Prostate gland (tissue), 2 donors: ENCODE data around the gene UBE2J1.

Experiments used
- POLR2A ChIP-seq: fragments of 450-650 bp; IDR thresholded peaks from one replicate; pipeline ENCODE4 v1.6.1; 2016; ENCODE audit warnings: antibody characterized with exemption, mild to moderate bottlenecking
- POLR2AphosphoS5 ChIP-seq: sonication (generic); formaldehyde crosslinking; IDR thresholded peaks from one replicate; pipeline ENCODE4 v1.6.1; 2017; ENCODE audit warnings: antibody characterized with exemption
- TF ChIP-seq, protein P1 (sequence below), 4 experiments: fragments of 200-600 bp in 2 of 4; fragments of 450-650 bp in 2 of 4; sonication (generic) in 2 of 4; IDR thresholded peaks; 1 replicate in 3 of 4; 2 replicates in 1 of 4; pipeline ENCODE4 v1.5.1; 2016 to 2019; ENCODE audit warnings: antibody characterized with exemption in 4 of 4, mild to moderate bottlenecking in 2 of 4, moderate library complexity in 2 of 4

DNA sequence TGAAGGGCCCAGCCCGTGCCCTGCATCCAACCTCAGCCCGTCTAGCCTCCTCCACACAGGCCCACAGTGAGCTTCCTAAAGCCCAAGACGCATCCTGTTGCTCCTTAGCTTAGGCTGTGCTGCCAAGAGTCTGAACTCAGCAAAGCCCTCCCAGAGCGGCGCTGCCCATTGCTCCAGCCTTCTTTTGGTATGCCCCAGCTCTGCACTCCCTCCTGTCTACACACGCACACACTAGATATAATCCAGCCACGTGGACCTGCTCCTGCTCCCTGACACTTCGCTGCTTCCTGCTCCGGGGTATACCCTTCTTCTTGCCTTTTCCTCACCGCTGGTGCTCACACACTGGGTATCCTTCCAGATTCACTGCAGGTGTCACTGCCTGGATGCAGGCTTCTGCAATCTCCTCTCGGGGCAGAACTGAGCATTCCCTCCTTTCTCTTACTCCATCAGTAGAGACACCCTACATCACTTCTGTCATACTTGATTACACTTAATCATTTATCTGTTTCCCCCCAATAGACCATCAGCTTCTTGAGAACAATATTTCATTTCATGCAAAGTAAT is 61.2 kb downstream of the UBE2J1 start:
- TF ChIP-seq POLR2AphosphoS5 (no peak), POLR2A (no peak)
- TF ChIP-seq, protein P1, sequence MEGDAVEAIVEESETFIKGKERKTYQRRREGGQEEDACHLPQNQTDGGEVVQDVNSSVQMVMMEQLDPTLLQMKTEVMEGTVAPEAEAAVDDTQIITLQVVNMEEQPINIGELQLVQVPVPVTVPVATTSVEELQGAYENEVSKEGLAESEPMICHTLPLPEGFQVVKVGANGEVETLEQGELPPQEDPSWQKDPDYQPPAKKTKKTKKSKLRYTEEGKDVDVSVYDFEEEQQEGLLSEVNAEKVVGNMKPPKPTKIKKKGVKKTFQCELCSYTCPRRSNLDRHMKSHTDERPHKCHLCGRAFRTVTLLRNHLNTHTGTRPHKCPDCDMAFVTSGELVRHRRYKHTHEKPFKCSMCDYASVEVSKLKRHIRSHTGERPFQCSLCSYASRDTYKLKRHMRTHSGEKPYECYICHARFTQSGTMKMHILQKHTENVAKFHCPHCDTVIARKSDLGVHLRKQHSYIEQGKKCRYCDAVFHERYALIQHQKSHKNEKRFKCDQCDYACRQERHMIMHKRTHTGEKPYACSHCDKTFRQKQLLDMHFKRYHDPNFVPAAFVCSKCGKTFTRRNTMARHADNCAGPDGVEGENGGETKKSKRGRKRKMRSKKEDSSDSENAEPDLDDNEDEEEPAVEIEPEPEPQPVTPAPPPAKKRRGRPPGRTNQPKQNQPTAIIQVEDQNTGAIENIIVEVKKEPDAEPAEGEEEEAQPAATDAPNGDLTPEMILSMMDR (IDR thresholded peaks at IDR 0.05): no peak
